Chondrocyte (in vitro differentiated cells): Measurements from ENCODE around the gene RAD54L. TPM values are rescaled to one million over a fixed set of nuclear protein-coding genes. Genes with fewer than 3 reads are reported as not detected.

Experiments used
- DNase-seq: peaks from one replicate; pipeline ENCODE4 v3.0.0; 2021; ENCODE audit warnings: mixed read lengths, low spot score
- H3K27ac Mint-ChIP-seq: one replicate; pipeline ENCODE4 v1.8.0; 2021; ENCODE audit warnings: mild to moderate bottlenecking, moderate library complexity, mixed read lengths; ENCODE audit not compliant: unreplicated experiment
- H3K27me3 Mint-ChIP-seq: 2 replicates; pipeline ENCODE4 v1.8.0; 2021; ENCODE audit warnings: low read depth, mixed read lengths
- H3K36me3 Mint-ChIP-seq: 2 replicates; pipeline ENCODE4 v1.8.0; 2021; ENCODE audit warnings: low read depth, mixed read lengths
- H3K4me1 Mint-ChIP-seq: 2 replicates; pipeline ENCODE4 v1.8.0; 2021; ENCODE audit warnings: low read depth, mild to moderate bottlenecking, mixed read lengths
- H3K4me3 Mint-ChIP-seq: one replicate; pipeline ENCODE4 v1.8.0; 2021; ENCODE audit warnings: mild to moderate bottlenecking, moderate library complexity, mixed read lengths; ENCODE audit not compliant: unreplicated experiment
- H3K9me3 Mint-ChIP-seq: 2 replicates; pipeline ENCODE4 v1.8.0; 2021; ENCODE audit warnings: low read depth, mixed read lengths
- CTCF ChIP-seq: fragments of 200-600 bp; sonication (generic); IDR thresholded peaks from 2 replicates; pipeline ENCODE4 v1.5.0; 2021; ENCODE audit warnings: antibody characterized with exemption, mild to moderate bottlenecking, moderate library complexity
- total RNA-seq: library from RNA; stranded (reverse); gene quantifications from 3 replicates; pipeline ENCODE4 v1.2.1, GENCODE V29; 2021

Gene RAD54L
- total RNA-seq, 1 donor from 2014 or later, result 2.7 TPM

GRCh38 chr1:46289134-46289494 lies 41.6 kb downstream of the RAD54L start:
- Mint-ChIP-seq H3K4me1 (peaks cover 17% of the 10 kb centered on the region), H3K9me3 (no peaks in the 10 kb centered on the region), H3K36me3 (peaks cover 31% of the 10 kb centered on the region), H3K4me3 (no peak overlapping the region), H3K27ac (peak overlapping the region; percentile 89), H3K27me3 (no peaks in the 10 kb centered on the region)
- no peak for DNase-seq
- TF ChIP-seq CTCF, result no peak

GRCh38 chr1:46289976-46290375 lies 42.4 kb downstream of the RAD54L start:
- peaks cover 24% of the 10 kb centered on the region for H3K36me3 Mint-ChIP-seq
- peak overlapping the region; percentile 49 for H3K27ac Mint-ChIP-seq
- no peak overlapping the region for H3K4me3 Mint-ChIP-seq
- DNase-seq, result no peak
- H3K9me3 Mint-ChIP-seq, result no peaks in the 10 kb centered on the region
- TF ChIP-seq CTCF, result no peak
- no peaks in the 10 kb centered on the region for H3K27me3 Mint-ChIP-seq
- H3K4me1 Mint-ChIP-seq, result peaks cover 17% of the 10 kb centered on the region

GRCh38 chr1:46295306-46295705 lies 47.7 kb downstream of the RAD54L start:
- Mint-ChIP-seq H3K27me3 (no peaks in the 10 kb centered on the region), H3K4me3 (no peak overlapping the region), H3K27ac (no peak overlapping the region), H3K36me3 (peaks cover 28% of the 10 kb centered on the region), H3K4me1 (peaks cover 11% of the 10 kb centered on the region), H3K9me3 (no peaks in the 10 kb centered on the region)
- no peak for DNase-seq
- no peak for TF ChIP-seq CTCF

- H3K27ac Mint-ChIP-seq, result peak overlapping the region; percentile 10
- H3K4me3 Mint-ChIP-seq, result no peak overlapping the region
- TF ChIP-seq CTCF, result no peak
- peaks cover 23% of the 10 kb centered on the region for H3K4me1 Mint-ChIP-seq
- H3K9me3 Mint-ChIP-seq, result no peaks in the 10 kb centered on the region
- H3K36me3 Mint-ChIP-seq, result peaks cover 26% of the 10 kb centered on the region
- DNase-seq, result no peak
- no peaks in the 10 kb centered on the region for H3K27me3 Mint-ChIP-seq
These were observed 50.8 kb downstream of the RAD54L start for GRCh38 chr1:46298387-46298786.

- no peak for DNase-seq
- Mint-ChIP-seq H3K9me3 (no peaks in the 10 kb centered on the region), H3K36me3 (peaks cover 18% of the 10 kb centered on the region), H3K4me3 (peak overlapping the region; percentile 86), H3K27ac (peak overlapping the region; percentile 99), H3K27me3 (no peaks in the 10 kb centered on the region), H3K4me1 (peaks cover 40% of the 10 kb centered on the region)
- no peak for TF ChIP-seq CTCF
These were observed 53.3 kb downstream of the RAD54L start for GRCh38 chr1:46300673-46301405.
